GM19467 (cell line): ENCODE results near the gene KCNQ4.

ENCODE experiments used
- ATAC-seq: cut with Tn5 transposase; IDR thresholded peaks from one replicate; pipeline ENCODE4 v1.9.1; 2021; ENCODE audit warnings: mild to moderate bottlenecking, moderate library complexity; ENCODE audit not compliant: unreplicated experiment

KCNQ4 gene

GRCh38 chr1:40857737-40858136 is 74.2 kb downstream of the KCNQ4 start:
- ATAC-seq = no peak

- ATAC-seq = no peak
These were observed 75.3 kb downstream of the KCNQ4 start for GRCh38 chr1:40858856-40859416.

DNA sequence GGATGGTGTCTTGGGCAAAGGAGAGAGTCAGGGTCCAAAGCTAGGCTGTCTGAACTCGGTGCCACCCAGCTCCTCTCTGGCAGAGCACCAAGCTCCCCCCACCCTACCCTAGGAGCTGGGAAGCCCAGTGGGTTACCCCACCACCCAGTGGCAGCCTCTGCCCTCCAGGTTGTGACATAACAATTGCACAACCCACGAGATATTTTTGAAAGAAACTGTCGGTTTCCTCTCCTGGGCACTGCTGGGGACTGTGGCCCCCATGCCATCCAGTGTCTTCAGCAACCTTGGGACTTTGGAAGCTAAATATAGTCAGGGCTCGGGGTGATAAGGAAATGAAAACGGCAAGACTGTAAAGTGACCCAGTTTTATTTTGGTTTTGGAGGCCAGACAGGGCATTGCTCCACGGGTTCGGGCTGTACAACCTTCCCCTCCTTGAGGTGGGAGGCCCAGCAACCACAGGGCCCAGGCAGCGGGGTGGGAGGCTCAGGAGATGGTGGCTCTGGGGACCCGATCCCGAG is 77.2 kb downstream of the KCNQ4 start:
- ATAC-seq = no peak

DNA sequence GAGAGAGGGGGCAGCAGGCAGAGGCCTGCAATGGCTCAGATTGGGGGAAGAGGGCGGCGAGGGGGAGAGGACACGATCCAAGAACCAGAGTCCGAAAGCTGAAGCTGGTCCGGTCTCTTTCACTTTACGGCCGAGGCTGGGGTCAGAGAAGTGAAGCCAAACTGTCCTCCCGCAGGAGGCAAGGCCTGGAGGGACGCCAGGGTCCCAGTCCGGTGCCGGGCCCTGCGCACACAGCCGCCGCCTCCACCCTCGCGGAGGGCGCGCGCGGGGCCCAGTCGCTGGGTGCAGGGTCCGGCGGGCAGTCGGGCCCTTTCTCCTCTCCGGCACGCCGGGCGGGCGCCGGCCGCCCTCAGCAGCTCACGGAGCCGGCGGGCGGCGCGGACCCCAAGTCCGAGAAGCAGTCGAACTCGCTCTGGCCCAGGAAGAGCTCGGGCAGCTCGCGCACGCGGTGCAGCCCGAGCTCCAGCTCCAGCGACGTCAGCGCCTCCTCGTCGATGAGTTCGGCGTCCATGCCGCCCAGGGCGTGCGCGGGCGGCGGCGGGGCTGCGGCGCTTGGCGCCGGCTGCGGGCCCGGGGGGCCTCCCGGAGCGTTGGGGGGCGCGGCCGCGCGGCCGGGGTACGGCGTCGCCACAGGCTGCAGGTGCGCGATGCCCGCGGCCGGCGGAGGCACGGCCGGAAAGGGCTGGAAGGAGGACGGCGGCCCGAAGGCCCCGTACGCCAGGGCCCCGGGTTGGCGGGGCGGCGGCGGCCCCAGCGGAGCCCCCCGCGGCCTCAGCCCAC is 77.8 kb downstream of the KCNQ4 start:
- no peak for ATAC-seq

DNA sequence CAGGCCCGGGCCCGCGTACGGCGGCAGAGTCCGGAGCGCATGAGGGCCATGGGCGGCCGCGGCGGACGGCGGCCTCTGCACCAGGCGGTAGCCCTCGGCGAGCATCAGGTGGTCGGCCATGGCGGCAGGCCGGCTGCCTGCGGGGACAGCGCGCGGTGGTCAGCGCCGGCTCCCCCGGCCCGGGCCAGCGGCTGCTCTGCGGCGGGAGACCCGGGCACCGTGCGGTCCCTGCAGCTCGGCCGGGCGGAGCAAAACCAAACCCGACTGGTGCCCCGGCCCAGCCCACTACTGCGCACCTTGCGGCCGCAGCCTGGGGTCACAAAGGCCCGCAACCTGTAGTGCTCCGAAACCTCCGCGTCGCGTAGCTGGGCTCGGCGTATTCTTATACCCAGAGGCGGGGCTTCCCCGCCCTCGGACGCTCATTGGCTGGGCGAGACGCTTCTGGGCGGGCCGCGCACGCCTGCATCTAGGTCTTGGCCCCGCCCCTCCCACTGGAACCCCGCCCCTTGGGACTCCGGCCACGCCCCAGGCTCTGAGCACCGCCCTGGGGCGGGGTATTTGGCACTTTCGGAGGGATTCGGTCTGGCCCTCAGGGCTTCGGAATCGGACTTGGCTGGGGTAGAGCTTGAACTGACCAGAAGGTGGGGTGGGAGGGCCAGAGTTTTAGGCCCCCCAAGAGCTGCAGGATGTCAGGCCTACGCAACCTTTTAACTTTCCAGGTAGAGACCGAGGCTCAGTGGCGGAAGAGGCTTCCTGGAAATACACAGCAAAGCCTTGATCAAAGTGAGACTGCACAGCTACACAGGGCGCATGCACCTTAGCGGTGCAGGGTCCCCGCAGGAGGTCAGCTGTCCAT is 78.6 kb downstream of the KCNQ4 start, which contains the start of gene CITED4:
CITED4 (minus strand) TSS at position 356 of the 856 bp plus-strand sequence; CDS start at position 120, 236 bp downstream.
- peak; percentile 91 for ATAC-seq

- ATAC-seq = no peak
These were observed 84.6 kb downstream of the KCNQ4 start for GRCh38 chr1:40868051-40868723.

DNA sequence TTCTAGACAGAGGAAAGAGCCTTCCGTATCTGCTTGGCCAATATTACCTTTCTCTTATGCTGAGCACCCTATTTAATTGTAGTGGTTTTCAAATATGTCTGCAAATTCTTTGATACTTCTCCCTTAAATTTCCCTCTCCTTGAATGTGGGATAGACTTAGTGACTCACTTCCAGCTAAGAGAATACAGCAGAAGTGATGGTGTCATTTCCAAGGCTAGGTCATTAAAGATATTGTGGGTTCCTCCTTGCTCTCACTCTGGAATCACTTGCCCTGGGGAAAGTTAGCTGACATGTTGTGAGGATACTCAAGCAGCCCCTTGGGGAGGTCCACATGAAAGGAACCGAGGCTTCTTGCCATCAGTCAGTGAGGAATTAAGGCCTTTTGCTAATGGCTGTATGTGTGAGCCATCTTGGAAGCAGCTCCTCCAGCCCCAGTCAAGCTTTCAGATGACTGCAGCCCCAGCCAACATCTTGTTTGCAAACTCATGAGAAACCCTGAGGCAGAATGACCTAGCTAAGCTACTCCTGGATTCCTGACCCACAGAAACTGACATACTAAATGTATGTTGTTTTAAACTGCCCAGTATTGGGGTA is 86.6 kb downstream of the KCNQ4 start:
- no peak for ATAC-seq

GRCh38 chr1:40872276-40872675 is 88.7 kb downstream of the KCNQ4 start:
- no peak for ATAC-seq

DNA sequence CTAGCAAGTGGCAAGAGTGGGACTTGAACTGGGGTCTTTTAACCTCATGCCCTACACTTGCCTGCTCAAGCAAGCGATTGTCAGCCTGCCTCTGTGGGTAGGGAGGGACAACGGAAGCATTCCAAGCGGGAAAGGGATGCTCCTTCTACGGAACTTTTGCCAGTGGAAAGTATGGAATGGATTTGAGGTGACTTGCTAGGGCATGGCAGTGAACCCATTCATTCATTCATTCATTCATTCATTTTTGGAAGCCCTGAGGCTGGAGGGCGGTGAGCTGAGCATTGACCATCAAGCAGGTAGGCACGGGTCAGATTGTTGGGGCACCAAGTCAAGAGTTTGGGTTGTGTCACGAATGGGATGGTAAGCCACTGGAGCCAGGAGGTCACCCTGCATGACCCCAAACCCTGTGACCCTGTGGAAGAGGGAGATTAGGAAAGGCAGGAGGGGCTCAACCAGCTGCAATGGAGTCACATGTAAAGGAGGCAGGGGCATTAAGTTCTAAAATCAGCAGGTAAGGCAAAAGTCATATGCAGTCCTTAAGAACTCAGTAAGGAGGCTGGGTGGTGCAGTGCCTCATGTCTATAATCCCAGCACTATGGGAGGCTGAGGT is 90.4 kb downstream of the KCNQ4 start:
- ATAC-seq = no peak

GRCh38 chr1:40876436-40876761 is 92.8 kb downstream of the KCNQ4 start:
- ATAC-seq = no peak

- no peak for ATAC-seq
These were observed 93.3 kb downstream of the KCNQ4 start for GRCh38 chr1:40876891-40877290.

DNA sequence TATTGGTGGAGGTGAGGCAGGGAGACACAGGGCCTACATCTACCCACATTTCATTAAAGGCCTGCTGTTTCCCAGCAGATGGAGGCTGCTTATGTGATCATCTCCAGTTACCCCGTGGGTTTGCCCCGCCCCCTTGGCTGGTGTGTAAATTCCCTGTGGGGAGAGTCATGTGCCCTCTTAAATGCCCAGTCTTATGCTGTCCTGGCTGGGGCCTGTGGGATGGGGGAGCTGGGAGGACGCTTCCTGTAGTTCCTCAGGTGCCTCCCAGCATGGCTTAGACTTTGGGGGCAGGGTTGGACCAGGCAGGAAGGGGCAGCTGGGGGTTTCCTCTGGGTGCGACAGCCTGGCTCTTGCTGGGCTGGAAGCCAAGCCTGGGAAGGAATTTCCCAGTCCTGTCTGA is 94.1 kb downstream of the KCNQ4 start:
- no peak for ATAC-seq

DNA sequence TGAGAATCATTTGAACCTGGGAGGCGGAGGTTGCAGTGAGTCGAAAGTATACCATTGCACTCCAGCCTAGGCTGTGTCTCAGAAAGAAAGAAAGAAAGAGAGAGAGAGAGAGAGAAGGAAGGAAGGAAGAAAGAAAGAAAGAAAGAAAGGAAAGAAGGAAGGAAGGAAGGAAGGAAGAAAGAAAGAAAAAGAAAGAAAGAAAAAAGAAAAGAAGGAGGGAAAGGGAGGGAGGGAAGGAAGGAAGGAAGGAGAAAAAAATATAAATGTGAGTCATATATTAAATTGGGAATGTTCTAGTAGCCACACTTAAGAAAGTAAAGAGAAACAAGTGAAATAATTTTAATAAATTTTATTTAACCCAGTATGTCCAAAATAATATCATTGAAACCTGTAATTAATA is 95.3 kb downstream of the KCNQ4 start:
- ATAC-seq = no peak

DNA sequence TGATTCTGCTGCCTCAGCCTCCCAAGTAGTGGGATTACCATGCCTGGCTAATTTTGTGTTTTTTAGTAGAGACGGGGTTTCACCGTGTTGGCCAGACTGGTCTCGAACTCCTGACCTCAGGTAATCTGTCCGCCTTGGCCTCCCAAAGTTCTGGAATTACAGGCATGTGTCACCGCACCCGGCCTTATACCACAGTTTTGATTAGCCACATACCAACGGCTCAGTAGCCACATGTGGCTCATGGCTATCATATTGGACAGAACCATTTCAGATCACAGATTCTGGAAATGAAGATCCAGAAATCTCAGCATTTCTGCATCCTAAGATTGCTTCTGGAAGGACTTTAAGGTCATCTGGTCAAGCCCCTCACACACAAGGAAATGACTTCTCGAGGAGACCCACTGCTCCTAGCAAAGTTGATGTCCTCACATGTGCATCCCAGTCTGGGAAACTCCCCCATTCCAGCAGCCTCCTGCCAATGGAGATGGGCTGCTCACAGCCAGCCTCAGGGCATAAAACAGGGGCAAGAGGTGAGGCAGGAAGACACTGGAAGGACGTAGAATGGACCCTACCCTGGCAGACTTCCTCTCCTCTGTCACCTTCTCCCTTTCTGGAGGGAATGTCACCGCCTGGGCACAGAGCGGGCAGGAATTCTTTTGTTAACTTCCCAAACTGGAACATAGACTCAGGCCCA is 96.0 kb downstream of the KCNQ4 start:
- ATAC-seq = no peak

DNA sequence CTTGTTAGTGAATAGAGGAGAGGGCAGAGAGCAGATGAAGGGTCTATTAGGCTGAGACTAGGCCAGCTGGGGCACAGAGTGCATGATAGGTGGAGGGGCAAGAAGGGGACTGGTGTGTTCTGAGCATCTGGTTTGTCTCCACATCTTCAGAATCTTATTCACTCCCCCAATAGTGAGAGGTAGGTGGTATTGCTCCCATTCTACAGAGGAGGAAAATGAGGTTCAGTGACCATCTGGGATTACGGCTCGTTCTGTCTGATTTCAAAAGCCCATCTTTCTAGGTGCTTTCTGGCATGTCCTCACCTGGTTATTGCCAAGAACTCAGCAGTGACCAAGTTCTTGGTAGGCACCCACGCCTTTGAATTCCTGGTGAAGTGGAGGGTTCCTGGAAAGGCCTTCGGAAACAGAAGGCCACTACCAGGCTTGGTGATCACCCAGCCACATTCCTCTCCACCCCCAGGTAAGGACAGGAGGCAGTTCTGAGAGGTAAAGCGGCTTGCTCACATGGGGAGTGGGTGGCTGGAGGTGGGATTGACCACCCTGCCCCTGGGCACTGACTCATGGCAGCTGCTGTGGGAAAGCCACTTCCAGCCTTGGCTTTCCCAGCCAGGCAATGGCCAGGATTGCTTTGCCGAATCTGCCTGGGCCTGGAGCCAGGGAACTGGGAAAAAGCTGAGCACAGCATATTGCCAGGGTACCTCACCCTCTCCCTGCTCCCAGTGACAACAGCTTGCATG is 97.4 kb downstream of the KCNQ4 start:
- ATAC-seq = no peak

DNA sequence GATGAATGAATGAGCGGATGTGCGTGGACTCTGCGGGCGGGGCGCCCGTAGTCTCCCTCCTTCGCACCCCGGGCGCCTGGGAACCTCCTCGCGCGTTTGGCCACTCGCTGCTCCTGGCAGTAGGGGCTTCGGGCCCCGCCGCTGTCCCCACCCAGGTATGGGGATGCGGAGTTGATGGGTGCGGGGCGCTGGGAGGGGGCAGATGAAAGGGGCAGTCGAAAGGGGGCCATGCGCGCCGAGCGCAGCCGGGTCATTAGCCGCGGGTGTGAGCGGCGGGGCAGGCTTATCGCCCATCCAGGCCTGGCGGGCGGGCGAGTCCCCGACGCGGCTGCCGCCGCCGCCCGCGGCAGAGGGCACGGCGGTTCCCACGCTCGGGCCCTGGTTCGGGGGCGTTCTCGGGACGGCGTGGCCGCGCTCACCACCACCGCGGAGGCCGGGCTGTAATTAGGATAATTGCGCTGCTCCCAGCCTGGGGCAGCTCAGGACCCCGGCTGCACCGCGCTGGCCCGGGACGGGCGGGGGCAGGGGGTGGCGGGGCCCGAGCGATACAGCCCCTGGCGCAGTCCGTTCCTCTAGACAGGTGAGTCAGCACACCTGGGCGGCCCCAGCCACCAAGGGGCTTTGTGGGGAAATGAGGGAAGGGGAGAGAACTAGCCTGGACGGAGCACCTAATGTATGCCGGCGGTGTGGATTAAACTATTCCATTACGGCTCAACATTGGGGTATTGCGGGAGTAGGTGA is 100.6 kb downstream of the KCNQ4 start:
- ATAC-seq = no peak

- ATAC-seq = no peak
These were observed 102.9 kb downstream of the KCNQ4 start for GRCh38 chr1:40886318-40887011.

- no peak for ATAC-seq
These were observed 103.4 kb downstream of the KCNQ4 start for GRCh38 chr1:40887012-40887378.
